ENCODE measurements around the gene PTPRJ.
"Not testable (repeated sequence)": the region's sequence is repeated elsewhere in the genome, so short reads cannot be mapped to it uniquely, and the experiment has no call there.

PTPRJ gene

GRCh38 chr11:48169717-48170116 is 189.4 kb downstream of the PTPRJ start:
- no peak for DNase-seq

DNA sequence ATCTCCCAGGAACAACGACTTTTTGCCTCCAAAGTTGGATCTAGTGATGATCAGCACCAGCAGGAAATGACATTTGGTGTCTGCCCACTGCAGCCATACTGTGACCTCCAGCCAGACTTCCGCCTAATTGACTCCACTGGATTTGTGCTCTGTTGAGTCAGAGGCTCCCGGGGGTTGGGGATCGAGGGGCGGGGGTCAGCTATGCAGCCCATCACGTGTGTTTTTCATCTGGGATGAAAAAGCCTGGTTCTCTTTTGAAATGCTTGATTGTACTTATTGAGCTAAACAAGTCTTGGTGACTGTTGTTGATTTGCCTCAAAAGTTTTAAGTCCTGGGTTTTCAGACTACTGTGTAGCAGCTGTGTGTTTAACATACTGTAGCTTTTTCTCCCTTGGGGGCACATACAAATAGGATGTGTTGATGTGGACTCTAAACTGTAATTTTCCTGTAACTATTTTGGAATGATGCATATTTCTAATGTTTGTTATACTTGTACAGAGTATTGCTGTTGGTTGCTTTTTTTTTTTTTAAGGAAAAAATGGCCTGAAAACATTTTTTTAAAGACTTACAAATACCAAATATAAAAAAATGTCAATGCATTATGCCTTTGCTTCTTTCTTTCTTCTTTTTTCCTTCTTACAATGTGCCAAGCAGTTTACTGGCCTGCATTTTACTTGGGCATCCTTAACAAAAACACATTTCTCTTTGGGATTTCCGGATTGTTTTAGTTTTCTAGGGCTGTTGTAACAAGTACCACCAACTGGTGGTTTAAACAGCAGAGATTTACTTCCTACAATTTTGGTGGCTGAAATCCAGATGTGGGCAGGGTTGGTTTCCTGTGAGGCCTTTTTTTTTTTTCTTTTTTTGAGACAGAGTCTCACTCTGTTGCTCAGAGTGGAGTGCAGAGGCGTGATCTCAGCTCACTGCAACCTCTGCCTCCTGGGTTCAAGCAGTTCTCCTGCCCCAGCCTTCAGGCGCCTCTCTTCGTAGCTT is 190.2 kb downstream of the PTPRJ start:
- no peak for DNase-seq

- no peak for DNase-seq
Observed at GRCh38 chr11:48172818-48173609, 192.7 kb downstream of the PTPRJ start.

GRCh38 chr11:48177661-48178060 is 197.3 kb downstream of the PTPRJ start:
- DNase-seq: no peak

- no peak for DNase-seq
Observed at GRCh38 chr11:48180627-48181026, 200.3 kb downstream of the PTPRJ start.

- DNase-seq: no peak
Observed at GRCh38 chr11:48182860-48183526, 202.6 kb downstream of the PTPRJ start.

- no peak for DNase-seq
Observed at GRCh38 chr11:48184452-48184851, 204.1 kb downstream of the PTPRJ start.

- DNase-seq: not testable (repeated sequence)
Observed at GRCh38 chr11:48190906-48191654, 210.7 kb downstream of the PTPRJ start.

DNA sequence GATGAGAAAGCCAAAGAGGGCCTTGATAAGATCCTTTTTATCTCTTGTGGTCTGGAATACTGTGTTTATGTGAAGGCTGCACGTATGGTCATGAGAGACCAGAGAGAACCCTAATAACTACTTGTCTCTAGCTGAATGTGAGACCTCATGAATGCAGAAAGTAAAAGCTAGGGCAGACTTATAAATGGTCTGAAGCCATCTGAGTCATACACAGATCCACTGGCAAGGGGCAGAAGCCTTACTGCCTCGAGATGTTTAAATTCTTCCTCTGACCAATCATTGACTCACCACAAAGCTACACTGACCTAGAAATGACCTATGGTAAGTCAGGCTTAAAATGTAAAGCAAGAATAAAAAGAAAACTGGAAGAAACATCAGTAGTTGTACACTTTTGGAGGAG is 213.5 kb downstream of the PTPRJ start:
- DNase-seq: no peak

DNA sequence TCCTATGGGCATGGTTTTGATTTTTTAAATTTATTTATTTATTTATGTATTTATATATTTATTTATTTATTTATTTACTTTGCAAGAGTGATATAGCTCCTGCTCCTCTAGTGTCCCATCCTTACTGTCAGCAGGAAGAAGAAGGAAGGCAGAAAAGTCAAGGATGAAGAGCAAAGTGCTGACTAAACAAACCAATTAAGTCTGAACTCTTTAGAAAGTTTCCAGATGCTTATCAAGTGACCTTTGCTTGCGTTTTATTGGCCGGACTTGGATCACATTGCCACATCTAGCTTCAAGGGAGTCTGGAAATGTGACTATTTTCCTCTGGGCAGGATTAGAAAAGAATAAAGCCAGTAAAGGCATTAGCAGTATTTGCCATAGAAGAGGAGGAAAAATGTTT is 227.5 kb downstream of the PTPRJ start:
- no peak for DNase-seq

DNA sequence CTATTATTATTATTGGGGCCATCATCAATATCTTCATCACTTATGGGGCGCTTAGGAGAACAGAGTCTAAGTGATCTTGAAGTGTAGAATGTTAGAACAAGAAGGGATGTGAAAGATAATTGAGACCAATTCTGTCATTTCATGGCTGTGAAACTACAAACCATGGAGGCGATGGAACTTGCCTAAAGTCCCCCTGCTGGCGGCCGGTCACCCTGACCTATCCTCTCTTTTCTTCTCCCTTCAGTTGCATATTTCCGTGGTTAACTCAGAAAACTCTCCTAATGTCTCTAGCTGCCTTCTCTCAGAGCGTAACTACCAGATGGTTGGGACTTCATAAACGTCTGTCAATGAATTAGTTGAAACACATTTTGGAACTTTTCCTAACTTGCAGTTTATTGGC is 229.7 kb downstream of the PTPRJ start:
- no peak for DNase-seq

- no peak for DNase-seq
Observed at GRCh38 chr11:48216510-48216909, 236.2 kb downstream of the PTPRJ start, which contains the start of gene OR4B1. Gene OR4B1 (plus strand): TSS chr11:48216810. CDS start chr11:48216810, 0 bp downstream.

All from amniotic stem cell (primary cell).